GM19468 (cell line): ENCODE results near the gene MAFG.
A peak's percentile ranks its signal among the peaks of the same experiment; 100 is the strongest.

ENCODE experiments used
- ATAC-seq: cut with Tn5 transposase; IDR thresholded peaks from one replicate; pipeline ENCODE4 v1.9.1; 2021; ENCODE audit warnings: mild to moderate bottlenecking, moderate library complexity, moderate number of reproducible peaks; ENCODE audit not compliant: unreplicated experiment; ENCODE audit errors: extremely low read depth

MAFG gene

DNA sequence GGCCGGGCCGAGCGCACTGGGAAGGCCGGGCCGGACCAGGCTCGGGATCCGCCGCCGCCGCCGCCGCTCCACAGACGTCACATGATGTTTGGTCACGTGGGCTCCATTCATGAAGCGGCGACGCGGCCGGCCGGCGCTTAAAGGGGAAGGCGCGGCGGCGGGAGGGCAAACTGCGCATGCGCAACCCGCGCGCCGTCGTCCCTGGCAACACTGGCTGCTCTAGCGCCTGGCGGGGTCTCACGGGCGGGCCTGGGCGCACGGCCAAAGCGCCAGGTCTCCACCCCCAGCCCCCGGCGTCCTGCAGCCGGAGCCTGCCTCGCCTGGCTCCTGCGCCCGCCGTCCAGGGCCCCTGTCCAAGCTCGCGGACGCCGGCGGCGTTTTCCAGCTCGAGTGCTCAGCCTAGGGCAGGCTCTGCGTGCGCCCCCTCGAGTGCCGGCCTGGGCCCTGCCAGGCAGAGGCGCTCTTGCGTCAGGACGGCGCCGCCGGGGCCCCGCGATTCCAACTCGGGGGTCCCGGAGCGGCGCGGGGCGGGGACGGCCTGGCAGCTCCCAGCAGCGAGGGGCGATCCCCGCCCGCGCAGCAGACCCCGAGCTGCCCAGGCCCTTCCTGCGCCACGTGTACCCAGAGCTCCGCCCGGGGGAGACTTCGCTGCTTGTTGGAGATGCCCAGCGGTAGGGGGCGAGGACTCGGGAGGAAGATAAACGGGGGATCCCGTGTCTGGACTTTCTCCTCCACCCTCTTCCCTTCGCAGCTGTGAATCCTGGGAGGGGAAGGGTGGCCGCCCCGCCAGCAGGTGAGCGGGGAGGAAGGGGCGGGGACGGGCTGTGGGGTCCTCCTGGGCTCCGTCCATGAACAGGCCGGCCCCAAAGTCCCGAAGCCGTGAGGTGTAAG, at the start of gene MAFG:
TSS of gene MAFG (minus strand) at position 83 of the 891 bp plus-strand sequence. CDS start 4,550 bp downstream, outside the sequence.
- peak; percentile 33 for ATAC-seq

GRCh38 chr17:81976332-81977210, 49.0 kb upstream of the MAFG start:
- ATAC-seq, result no peak

DNA sequence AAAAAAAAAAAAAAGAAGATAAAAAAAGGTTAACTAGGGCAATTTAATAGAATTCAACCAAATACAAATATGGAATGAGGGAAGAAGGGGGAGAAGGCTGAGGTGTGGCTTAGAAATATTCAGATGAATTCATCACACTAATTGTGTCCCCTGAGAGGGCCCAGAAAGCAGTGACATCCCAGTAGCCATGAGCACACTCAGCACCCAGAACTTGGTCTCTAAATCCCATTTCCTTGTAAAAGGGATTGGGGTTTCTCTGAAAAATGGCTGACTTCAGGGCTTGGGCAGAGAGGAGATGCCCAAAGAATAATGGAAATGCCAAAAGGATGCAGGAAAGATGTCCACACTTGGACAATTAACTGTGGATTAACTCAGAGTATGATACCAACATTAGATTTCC, 45.9 kb upstream of the MAFG start:
- ATAC-seq, result no peak

GRCh38 chr17:81968850-81969812, 41.6 kb upstream of the MAFG start:
- no peak for ATAC-seq

- no peak for ATAC-seq
Observed at GRCh38 chr17:81968396-81968745, 40.8 kb upstream of the MAFG start.

- ATAC-seq, result no peak
Observed at GRCh38 chr17:81967533-81968395, 40.2 kb upstream of the MAFG start.

- ATAC-seq, result no peak
Observed at GRCh38 chr17:81967244-81967532, 39.7 kb upstream of the MAFG start.

DNA sequence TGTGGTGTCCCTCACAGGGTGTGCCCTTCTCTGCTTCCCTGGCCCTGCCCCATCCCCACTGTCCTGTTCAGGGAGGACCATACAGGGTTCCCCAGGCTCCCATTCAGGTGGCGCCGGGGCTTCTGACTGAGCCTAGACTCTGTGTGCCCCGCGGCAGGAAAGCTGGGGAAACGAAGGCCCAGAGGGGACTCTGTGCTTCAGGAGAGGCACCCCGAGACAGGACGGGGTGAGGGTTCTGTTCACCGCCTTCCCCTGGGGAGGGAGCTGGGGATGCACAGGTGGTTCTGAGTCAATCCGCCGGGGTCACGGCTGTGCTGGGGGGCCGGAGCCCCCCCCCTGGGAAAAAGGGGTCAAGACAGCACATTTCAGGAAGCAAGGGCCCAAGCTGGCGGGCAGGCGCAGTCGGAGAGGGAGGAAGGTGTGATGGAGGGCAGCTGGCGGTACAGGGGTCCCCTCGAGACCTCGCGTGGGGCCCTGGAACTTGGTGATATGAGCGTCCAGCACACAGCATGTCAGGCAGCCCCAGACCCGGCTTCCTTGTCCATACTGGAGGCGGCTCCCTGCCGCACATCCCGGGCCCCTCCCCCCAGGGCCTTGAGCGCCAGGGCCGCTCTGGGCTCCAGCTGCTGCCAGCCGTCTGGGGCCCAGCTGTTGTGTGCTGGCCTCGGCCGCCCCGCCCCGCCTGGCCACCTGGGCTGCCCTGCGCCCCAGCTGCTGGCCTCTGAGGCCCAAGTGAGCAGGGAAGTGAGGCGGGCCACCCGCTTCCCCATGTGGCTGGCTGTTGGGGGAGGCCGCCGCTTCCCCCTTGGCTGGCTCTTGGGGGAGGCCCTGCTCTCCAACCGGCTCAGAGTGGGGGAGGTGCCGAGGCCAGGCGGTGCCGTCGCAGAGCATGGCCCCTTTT, 39.1 kb upstream of the MAFG start:
- no peak for ATAC-seq

DNA sequence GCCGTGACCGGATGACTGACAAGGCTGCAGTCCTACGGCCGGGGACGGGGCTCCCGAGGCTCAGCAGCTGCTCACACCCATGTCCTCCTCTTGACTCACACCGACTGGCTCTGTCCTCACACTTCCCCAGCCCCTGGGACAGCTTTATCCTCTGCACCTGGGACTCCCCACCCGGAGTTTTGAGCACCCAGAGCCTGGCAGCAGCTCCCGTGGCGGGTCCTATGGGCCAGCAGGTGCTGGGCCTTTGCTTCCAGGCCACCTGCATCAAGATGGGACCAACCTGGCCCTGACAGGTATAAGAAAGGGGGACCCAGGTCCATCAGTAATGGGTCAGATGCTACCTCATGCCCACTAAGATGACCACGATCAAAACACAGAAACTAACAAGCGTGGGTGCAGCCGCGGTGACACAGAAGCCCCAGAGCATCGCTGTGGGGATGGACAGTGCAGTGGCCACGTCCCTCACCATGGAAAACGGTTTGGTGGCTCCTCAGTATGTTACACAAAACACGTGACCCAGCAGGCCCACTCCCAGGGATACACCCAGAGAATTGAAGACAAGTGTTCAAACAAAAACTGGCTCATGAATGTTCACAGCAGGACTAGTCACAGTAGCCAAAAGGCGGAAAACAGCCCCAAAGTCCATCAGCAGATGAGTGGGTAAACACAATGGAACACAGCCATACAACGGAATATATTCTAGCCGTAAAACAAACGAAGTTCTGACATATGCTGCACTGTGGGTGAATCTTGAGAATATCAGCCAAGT, 36.7 kb upstream of the MAFG start:
- no peak for ATAC-seq

DNA sequence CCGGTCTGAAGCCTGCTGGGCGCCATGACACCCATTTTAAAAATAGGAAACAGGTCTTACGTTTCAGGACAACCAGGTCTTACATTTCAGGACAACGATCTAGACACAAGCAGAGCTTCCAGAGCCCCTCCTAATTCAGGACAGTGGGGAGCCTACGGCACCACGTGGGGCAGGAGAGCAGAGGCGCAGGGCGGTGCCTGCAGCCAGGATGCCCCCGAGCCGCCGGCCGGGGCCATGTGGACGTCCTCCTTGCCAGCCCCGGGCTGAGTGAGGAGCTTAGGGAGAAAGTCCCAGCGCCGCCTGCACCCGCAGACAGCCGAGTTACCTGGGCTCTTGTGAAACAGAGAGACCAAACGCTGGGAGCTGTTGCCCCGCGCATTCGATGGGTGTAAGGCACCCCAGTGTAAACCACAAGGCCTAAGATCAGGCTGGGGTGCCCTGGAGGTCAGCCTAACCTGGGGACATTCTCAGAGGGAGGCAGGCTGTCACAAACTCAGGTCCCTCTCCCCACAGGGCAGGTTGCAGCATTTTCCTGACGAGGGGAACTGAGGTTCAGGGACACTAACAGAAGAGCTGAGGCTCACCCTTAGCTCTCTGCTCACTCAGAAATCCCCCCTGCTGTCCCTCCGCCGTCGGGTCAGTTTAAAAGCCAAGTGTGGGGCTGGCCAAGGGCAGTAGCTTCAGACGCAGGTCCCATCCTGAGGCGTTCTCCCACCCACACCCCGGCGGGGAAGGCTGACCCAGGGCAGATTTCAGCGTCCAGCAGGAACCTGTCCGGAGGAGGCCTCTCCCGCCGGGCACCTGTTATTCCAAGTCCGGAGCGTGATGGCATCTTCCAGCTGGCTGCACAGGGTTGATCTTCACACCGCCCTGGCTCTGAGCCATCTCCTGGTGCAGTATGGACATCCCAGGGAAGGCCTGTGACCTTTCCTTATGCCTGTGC, 35.2 kb upstream of the MAFG start:
- ATAC-seq, result no peak

DNA sequence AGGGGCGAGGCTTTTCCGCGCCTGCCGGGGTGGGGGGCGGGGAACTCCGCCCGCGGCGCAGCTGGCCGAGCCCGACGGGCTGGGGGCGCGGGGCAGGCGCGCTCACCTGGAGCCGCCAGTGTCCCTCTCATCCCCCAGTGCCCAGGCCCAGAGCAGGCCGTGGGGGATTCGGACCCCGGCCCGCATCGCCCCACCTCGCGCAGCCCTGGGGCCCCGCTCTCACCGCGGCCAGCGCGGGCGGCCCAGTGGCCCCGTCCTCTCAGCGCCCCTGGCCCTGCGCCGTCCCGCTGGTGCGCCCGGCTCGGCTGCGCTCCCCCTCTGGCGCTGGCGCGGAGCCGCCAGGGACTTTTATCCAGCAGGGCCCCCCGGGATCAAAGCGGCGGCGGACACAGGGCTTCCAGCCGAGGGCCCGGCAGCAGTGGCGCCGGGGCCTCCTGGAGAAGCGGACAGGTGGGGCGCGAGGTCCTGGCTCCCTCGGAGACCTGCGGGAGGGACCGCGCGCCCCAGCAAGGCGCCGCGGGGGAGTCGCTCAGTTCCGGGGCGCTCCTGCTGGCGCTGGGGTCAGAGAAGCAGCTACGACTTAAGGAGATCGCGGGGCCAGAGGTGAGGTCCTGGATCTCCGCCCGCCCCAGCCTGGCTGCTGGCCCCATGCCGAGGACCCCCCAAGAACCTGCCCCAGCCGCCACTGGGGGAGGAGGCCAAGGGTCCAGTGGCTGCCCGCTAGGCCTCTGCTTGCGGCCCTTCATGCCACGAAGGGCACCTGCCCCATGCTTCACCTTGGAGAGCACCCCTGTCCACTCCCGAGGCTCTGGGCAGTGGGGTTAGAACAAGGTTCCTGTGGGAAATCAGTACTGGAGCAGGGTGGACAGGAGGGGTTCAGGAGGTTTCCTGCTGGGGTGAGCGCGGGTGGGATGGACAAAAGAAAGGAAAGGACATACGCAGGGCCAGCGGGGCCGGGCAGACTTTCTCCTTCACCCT, 34.3 kb upstream of the MAFG start:
- ATAC-seq, result no peak

- no peak for ATAC-seq
Observed at GRCh38 chr17:81961087-81961511, 33.6 kb upstream of the MAFG start, which contains the start of gene NOTUM. TSS of gene NOTUM (minus strand) at chr17:81961187. CDS start at chr17:81960909, 278 bp downstream.

DNA sequence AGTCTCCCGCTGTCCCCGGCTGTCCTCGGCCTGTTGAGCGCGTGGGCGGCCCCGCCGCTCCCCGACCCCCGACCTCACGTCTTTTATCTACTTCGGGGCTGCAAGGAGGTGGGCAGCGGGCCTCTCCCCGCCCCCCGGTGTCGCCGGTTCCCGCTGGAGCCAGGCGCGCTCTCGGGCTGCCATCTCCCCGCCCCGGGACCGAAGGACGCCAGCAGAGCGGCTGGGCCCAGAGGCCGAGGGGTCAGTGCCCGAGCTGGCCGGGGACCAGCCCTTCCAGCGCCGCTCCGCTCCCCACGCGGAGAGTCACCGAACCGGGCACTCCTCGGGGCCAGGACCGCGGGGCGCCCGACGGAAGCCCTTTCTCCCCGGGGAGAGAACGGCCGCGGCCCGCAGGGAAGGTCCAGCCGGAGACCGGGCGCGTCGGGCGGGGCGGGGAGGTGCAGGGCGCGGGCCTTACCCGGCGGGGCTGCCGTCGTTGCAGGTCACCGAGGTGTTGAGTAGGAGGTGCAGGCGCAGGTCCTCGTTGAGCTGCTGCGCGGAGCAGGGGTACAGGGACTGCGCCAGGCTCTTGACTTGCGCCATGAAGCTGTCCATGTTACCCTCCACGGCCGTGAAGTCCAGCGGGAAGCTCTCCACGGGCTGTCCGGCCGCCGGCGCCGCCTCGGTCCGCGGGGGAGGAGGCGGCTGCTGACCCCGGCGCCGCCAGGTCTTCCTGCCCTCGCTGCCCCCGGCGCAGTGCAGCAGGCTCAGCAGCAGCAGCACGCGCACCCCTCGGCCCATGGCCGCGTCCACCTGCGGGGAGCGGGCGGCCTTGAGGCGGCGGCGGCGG, 32.8 kb upstream of the MAFG start:
- ATAC-seq, result no peak

GRCh38 chr17:81959362-81960129, 32.0 kb upstream of the MAFG start:
- no peak for ATAC-seq
